CD4-positive, alpha-beta T cell (primary cell): ENCODE measurements around the gene KRT3. TPM values are rescaled to one million over a fixed set of nuclear protein-coding genes. Genes with fewer than 3 reads are reported as not detected.

Source experiments
- ATAC-seq: fragments of 200-7000 bp; cut with Tn5 transposase; one replicate; pipeline ENCODE4 v1.10.0; 2022; ENCODE audit warnings: mild to moderate bottlenecking; ENCODE audit not compliant: poor library complexity
- CTCF ChIA-PET: fragments of 350-600 bp; sonication (Branson Sonifier 250); formaldehyde crosslinking; loops from one replicate; lab custom pipeline; 2021; ENCODE audit warnings: antibody characterized with exemption, inconsistent platforms; lab: Charles Lee
- POLR2A ChIA-PET: fragments of 350-600 bp; sonication (Branson Sonifier 250); formaldehyde crosslinking; loops from one replicate; lab custom pipeline; 2021; ENCODE audit warnings: antibody characterized with exemption, inconsistent platforms; lab: Charles Lee
- DNase-seq, 14 experiments: peaks; one replicate each; pipeline ENCODE4 v3.0.0-alpha.2; 2013 to 2020; ENCODE audit warnings: mixed read lengths in 2 of 14
- H3K27ac ChIP-seq, 2 donors: one replicate each; pipeline versions ENCODE4 v1.5.1 to v1.7.0; 2013; ENCODE audit warnings: low read length in 2 of 2, low read depth in 1 of 2, mild to moderate bottlenecking in 1 of 2
- H3K27me3 ChIP-seq, 2 experiments: 1 replicate in 1 of 2; 2 replicates in 1 of 2; pipeline versions ENCODE4 v1.6.1 to v1.7.0; 2013; ENCODE audit warnings: low read length in 2 of 2, control low read depth in 1 of 2, mild to moderate bottlenecking in 1 of 2, moderate library complexity in 1 of 2; ENCODE audit not compliant: insufficient read depth in 2 of 2, control insufficient read depth in 1 of 2
- H3K36me3 ChIP-seq: one replicate; pipeline ENCODE4 v1.6.1; 2013; ENCODE audit warnings: low read length, control low read depth; ENCODE audit not compliant: insufficient read depth
- H3K4me1 ChIP-seq: one replicate; pipeline ENCODE4 v1.6.1; 2013; ENCODE audit warnings: low read length, control low read depth; ENCODE audit not compliant: insufficient read depth
- H3K4me3 ChIP-seq: one replicate; pipeline ENCODE4 v1.5.1; 2013; ENCODE audit warnings: mild to moderate bottlenecking, low read length, moderate library complexity
- H3K9me3 ChIP-seq, 2 experiments: 1 replicate in 1 of 2; 2 replicates in 1 of 2; pipeline versions ENCODE4 v1.6.1 to v1.7.0; 2013; ENCODE audit warnings: low read length in 2 of 2, mild to moderate bottlenecking in 2 of 2, control low read depth in 1 of 2, moderate library complexity in 1 of 2; ENCODE audit not compliant: control insufficient read depth in 1 of 2, insufficient read depth in 1 of 2
- H3K27ac Mint-ChIP-seq: one replicate; pipeline ENCODE4 v1.8.0; 2020; ENCODE audit warnings: mixed read lengths
- H3K27me3 Mint-ChIP-seq: one replicate; pipeline ENCODE4 v1.8.0; 2021; ENCODE audit warnings: mixed read lengths
- H3K36me3 Mint-ChIP-seq: one replicate; pipeline ENCODE4 v1.8.0; 2021; ENCODE audit warnings: low read depth, mixed read lengths
- H3K4me1 Mint-ChIP-seq: one replicate; pipeline ENCODE4 v1.8.0; 2021; ENCODE audit warnings: low read depth, mixed read lengths
- H3K4me3 Mint-ChIP-seq: one replicate; pipeline ENCODE4 v1.8.0; 2020; ENCODE audit warnings: mild to moderate bottlenecking, mixed read lengths
- H3K9me3 Mint-ChIP-seq: one replicate; pipeline ENCODE4 v1.8.0; 2020; ENCODE audit warnings: mixed read lengths
- intact Hi-C, 2 experiments: fragments of 100-400 bp; cut with DNase I in 1 of 2; cut with micrococcal nuclease in 1 of 2; formaldehyde crosslinking; loops; one replicate each; pipeline versions ENCODE4 v1.15.1 to v1.9.0; 2023 to 2025; cut with DNase I, micrococcal nuclease
- total RNA-seq, 174 experiments: library from RNA in 2 of 174; stranded (reverse) in 2 of 174; gene quantifications; one replicate each; pipeline ENCODE4 v1.2.3 and lab custom pipeline; 2021 to 2026
- TF ChIP-seq, protein P1 (sequence below): fragments of 200-600 bp; IDR thresholded peaks from one replicate; pipeline ENCODE4 v1.8.0; 2022; ENCODE audit warnings: antibody characterized with exemption, mild to moderate bottlenecking

Gene KRT3
- total RNA-seq, 2 experiments from 2014 or later: not detected

DNA sequence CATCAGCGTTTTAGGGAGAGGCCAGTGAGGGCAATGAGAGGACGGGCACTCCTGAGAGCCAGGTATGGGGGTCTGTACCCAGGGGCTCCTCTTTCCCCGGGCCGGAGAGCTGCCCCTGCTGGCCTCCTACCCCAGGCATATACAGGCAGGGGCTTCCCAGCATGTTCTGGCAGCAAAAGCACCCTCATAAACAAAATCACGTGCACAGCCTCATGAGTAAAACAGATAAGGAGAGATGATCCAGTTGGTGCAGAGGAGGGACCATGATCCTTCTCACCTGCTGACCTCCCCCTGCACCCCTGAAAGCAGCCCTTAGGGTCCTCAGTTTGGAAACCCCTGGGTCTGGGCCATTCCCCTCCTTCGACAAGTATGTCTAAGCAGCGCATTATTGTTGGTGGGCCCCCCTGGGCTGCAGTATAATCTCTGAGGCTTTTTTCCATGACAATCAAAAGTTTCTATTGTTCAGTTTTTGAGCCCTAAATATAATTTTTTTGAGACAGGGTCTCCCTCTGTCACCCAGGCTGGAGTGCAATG is 23.0 kb upstream of the KRT3 start:
- TF ChIP-seq, protein P1, sequence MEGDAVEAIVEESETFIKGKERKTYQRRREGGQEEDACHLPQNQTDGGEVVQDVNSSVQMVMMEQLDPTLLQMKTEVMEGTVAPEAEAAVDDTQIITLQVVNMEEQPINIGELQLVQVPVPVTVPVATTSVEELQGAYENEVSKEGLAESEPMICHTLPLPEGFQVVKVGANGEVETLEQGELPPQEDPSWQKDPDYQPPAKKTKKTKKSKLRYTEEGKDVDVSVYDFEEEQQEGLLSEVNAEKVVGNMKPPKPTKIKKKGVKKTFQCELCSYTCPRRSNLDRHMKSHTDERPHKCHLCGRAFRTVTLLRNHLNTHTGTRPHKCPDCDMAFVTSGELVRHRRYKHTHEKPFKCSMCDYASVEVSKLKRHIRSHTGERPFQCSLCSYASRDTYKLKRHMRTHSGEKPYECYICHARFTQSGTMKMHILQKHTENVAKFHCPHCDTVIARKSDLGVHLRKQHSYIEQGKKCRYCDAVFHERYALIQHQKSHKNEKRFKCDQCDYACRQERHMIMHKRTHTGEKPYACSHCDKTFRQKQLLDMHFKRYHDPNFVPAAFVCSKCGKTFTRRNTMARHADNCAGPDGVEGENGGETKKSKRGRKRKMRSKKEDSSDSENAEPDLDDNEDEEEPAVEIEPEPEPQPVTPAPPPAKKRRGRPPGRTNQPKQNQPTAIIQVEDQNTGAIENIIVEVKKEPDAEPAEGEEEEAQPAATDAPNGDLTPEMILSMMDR: no peak
- ChIA-PET CTCF (no interaction called here), POLR2A (interaction anchor here (0.9 kb wide), 1 partner anchor 447 kb away, joined by 4 read pairs; no protein-coding TSS in a partner anchor)
- Mint-ChIP-seq H3K27me3 (no peaks in the 10 kb centered on the region), H3K9me3 (no peaks in the 10 kb centered on the region), H3K36me3 (no peaks in the 10 kb centered on the region), H3K4me1 (peaks cover 13% of the 10 kb centered on the region), H3K27ac (no peak overlapping the region), H3K4me3 (no peak overlapping the region)
- Histone ChIP-seq H3K4me1 (peaks cover 5% of the 10 kb centered on the region), H3K27ac (no peak overlapping the region), H3K27me3 (peaks cover 0 to 3% of the 10 kb centered on the region in 2 experiments), H3K9me3 (no peaks in the 10 kb centered on the region), H3K4me3 (no peak overlapping the region), H3K36me3 (no peaks in the 10 kb centered on the region)
- ATAC-seq (no peak), DNase-seq (no peak)
- intact Hi-C loops: no loop called here

DNA sequence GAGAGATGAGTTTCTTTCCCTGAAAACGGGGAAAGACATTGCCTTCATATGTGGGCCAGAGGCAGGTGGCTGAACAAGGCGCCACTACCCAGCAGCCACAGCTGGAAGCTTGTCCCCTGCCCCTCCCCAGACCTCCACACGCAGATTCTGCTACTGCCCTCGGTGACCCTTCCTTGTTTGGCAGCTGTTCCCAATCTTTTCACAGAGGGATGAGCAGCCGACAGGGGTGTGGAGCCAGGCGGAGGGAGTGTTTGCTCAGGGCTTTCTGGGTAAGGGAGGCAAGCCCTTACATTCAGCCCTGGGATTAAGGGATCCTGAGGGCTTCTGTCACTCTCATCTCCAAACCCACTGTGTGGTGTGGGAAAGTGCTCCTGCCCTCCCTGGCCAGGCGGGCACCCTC is 22.5 kb upstream of the KRT3 start:
- H3K4me1 Mint-ChIP-seq: peaks cover 13% of the 10 kb centered on the region
- no peaks in the 10 kb centered on the region for H3K9me3 ChIP-seq
- H3K27me3 ChIP-seq: peaks cover 0 to 3% of the 10 kb centered on the region in 2 experiments
- no peak overlapping the region for H3K27ac Mint-ChIP-seq
- intact Hi-C loops: no loop called here
- H3K4me1 ChIP-seq: peaks cover 5% of the 10 kb centered on the region
- no peak overlapping the region for H3K4me3 Mint-ChIP-seq
- TF ChIP-seq, protein P1: no peak
- no peaks in the 10 kb centered on the region for H3K36me3 Mint-ChIP-seq
- H3K9me3 Mint-ChIP-seq: no peaks in the 10 kb centered on the region
- ChIA-PET POLR2A (interaction anchor here (0.8 to 1.5 kb wide), 2 partner anchors 10 to 24 kb away, joined by 3 to 4 read pairs; no protein-coding TSS in a partner anchor), CTCF (no interaction called here)
- no peaks in the 10 kb centered on the region for H3K27me3 Mint-ChIP-seq
- DNase-seq (no peak), ATAC-seq (no peak)
- H3K27ac ChIP-seq: no peak overlapping the region
- H3K36me3 ChIP-seq: no peaks in the 10 kb centered on the region
- no peak overlapping the region for H3K4me3 ChIP-seq

DNA sequence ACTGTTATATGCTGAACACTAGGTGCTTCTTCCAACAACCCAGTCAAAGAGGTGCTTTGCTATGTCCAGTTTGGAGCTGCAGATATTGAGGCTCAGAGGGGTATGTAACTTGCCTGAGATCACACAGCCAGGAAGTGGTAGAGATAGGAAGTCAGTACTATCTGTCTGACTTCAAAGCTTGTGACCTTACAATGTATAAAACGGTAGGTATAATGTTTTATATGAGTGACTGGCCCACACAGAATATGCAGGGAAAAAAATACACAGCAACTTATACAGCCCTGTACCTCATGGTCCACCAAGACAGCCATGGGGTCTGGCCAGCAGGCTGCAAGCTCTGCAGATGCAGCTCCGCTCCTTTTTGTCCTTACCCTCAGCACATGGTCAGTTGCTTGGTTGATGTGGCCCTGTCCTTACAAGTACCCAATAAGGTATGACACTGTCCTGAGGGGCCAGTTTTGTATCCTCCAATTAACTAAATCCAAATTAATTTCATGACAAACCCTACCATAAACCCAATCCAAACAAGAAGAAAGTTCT is 21.9 kb upstream of the KRT3 start:
- no peak for DNase-seq
- Mint-ChIP-seq H3K4me1 (peaks cover 13% of the 10 kb centered on the region), H3K36me3 (no peaks in the 10 kb centered on the region), H3K4me3 (no peak overlapping the region), H3K27me3 (no peaks in the 10 kb centered on the region), H3K27ac (no peak overlapping the region), H3K9me3 (no peaks in the 10 kb centered on the region)
- H3K4me3 ChIP-seq: no peak overlapping the region
- intact Hi-C loops: no loop called here
- H3K4me1 ChIP-seq: peaks cover 5% of the 10 kb centered on the region
- no peak overlapping the region for H3K27ac ChIP-seq
- no peaks in the 10 kb centered on the region for H3K36me3 ChIP-seq
- H3K27me3 ChIP-seq: peaks cover 0 to 3% of the 10 kb centered on the region in 2 experiments
- H3K9me3 ChIP-seq: no peaks in the 10 kb centered on the region
- peak; percentile 44 for ATAC-seq
- ChIA-PET POLR2A (interaction anchor here (0.7 to 1.5 kb wide), 3 partner anchors 9 to 56 kb away, joined by 3 to 4 read pairs (median 3); no protein-coding TSS in a partner anchor), CTCF (interaction anchor here (0.6 kb wide), 1 partner anchor 17 kb away, joined by 3 read pairs; no protein-coding TSS in a partner anchor)
- TF ChIP-seq, protein P1: no peak
